ENCODE results near the gene CBR3. TPM values are rescaled to one million over a fixed set of nuclear protein-coding genes. Genes with fewer than 3 reads are reported as not detected.

Gene CBR3
- polyA plus RNA-seq, 1 experiment: 10.2 TPM

- no peak for TF ChIP-seq CTCF (IDR thresholded peaks at IDR 0.05; ENCODE audit: low read depth, low read length)
- Histone ChIP-seq H3K27ac (ENCODE audit: low read depth, low read length) (peak overlapping the region; percentile 61), H3K27me3 (ENCODE audit: control insufficient read depth, insufficient read depth, low read length) (no peaks in the 10 kb centered on the region), H3K4me3 (ENCODE audit: low read depth, low read length) (no peak overlapping the region), H3K9me3 (ENCODE audit: control insufficient read depth, insufficient read depth, low read length) (no peaks in the 10 kb centered on the region)
- no peak for DNase-seq (ENCODE audit: low read depth, low spot score)
- POLR2A ChIA-PET: no interaction called here
- CTCF ChIA-PET: interaction anchor here (0.8 to 3.0 kb wide), 2 partner anchors 9 to 13 kb away, joined by 5 to 22 read pairs; no protein-coding TSS in a partner anchor
Measured at GRCh38 chr21:36149788-36150711, 15.2 kb downstream of the CBR3 start.

- H3K4me3 ChIP-seq (ENCODE audit: low read depth, low read length): peak overlapping the region; percentile 81
- no peak for TF ChIP-seq CTCF (IDR thresholded peaks at IDR 0.05; ENCODE audit: low read depth, low read length)
- H3K27ac ChIP-seq (ENCODE audit: low read depth, low read length): no peak overlapping the region
- ChIA-PET POLR2A (interaction anchor here (0.7 to 1.4 kb wide), 4 partner anchors 20 to 164 kb away, joined by 3 to 5 read pairs (median 5); partner anchors contain the start of gene MORC3), CTCF (interaction anchor here (1.1 to 1.4 kb wide), 2 partner anchors 14 to 15 kb away, joined by 3 to 5 read pairs; no protein-coding TSS in a partner anchor)
- DNase-seq (ENCODE audit: low read depth, low spot score): no peak
- no peaks in the 10 kb centered on the region for H3K27me3 ChIP-seq (ENCODE audit: control insufficient read depth, insufficient read depth, low read length)
- H3K9me3 ChIP-seq (ENCODE audit: control insufficient read depth, insufficient read depth, low read length): no peaks in the 10 kb centered on the region; the same call in 1 of the 2 replicates
Measured at GRCh38 chr21:36155603-36156338, 20.9 kb downstream of the CBR3 start.

DNA sequence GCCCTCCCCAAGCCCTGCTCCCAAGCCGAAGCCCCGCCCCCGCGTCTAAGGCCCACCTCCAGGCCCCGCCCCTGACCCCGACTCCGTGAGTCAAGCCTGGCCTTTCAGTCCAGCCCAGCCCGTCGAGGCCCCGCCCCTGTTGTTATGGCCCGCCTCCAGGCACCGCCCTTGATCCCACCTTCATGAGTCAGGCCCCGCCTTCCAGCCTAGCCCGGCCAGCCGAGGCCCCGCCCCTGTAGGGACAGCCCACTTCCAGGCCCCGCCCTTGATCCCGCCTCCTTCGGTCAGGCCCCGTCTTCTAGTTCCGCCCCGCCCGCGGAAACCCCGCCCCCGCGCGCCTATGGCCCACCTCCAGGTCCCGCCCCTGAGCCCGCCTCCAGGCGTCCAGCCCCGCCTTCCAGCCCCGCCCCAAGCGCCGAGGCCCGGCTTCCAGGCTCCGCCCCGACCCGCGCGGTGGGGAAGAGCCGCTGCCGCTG is 21.5 kb downstream of the CBR3 start:
- Histone ChIP-seq H3K4me3 (ENCODE audit: low read depth, low read length) (peak overlapping the region; percentile 81), H3K27me3 (ENCODE audit: control insufficient read depth, insufficient read depth, low read length) (no peaks in the 10 kb centered on the region), H3K27ac (ENCODE audit: low read depth, low read length) (no peak overlapping the region), H3K9me3 (ENCODE audit: control insufficient read depth, insufficient read depth, low read length) (no peaks in the 10 kb centered on the region; the same call in 1 of the 2 replicates)
- TF ChIP-seq CTCF (IDR thresholded peaks at IDR 0.05; ENCODE audit: low read depth, low read length): no peak
- DNase-seq (ENCODE audit: low read depth, low spot score): peak; percentile 99
- ChIA-PET CTCF (interaction anchor here (1.4 kb wide), 1 partner anchor 16 kb away, joined by 3 read pairs; no protein-coding TSS in a partner anchor), POLR2A (interaction anchor here (0.7 to 1.4 kb wide), 4 partner anchors 21 to 164 kb away, joined by 3 to 5 read pairs (median 5); partner anchors contain the start of gene MORC3)

DNA sequence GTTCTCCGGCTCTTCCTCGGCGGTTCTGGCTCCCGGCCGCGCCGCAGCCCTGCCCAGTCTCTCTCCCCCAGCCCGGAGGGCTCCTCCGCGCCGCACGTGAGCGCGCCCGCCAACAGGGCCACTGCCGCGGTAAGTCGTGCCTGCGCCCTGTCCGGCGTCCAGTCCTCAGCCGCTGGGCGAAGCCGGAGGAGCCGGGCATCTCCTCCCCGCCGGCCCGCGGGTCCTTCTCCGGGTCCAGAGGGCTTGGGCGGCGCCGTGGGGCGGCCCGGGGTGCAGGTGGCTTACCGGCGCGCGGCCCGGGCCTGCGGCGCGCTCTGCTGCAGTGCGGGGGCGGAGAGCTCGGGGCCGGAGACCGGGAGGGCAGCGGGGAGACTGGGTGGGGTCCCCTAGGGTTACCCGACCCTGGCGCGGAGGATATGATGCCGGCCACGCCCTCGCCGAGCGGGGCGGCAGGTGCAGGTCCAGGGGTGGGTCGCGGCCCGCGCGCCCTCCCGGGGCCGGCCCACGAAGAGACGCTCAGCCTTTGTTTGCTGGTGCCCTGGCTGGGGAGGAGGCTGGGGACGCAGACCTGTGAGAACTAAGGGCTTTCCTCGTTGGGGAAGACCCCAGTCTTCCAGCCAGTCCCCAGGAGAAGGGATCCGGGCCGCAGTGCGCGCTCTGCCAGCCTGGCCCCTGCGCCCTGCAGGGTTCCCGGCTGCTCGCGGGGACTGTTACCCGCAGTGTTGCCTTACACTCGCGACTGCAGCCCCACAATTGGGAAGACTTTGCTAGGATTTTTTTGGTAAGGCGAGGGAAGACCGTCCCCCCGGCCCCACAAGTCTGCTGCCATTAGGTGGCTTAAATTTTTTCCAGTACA is 22.2 kb downstream of the CBR3 start, which contains the start of gene DOP1B:
Gene DOP1B (plus strand): TSS at position 10 of the 856 bp plus-strand sequence. CDS start 7,910 bp downstream, outside the sequence.
- TF ChIP-seq CTCF (IDR thresholded peaks at IDR 0.05; ENCODE audit: low read depth, low read length): no peak
- ChIA-PET POLR2A (no interaction called here), CTCF (no interaction called here)
- Histone ChIP-seq H3K4me3 (ENCODE audit: low read depth, low read length) (peak within 1 kb of the TSS; percentile 81), H3K27ac (ENCODE audit: low read depth, low read length) (no peak within 1 kb of the TSS), H3K9me3 (ENCODE audit: control insufficient read depth, insufficient read depth, low read length) (no peaks in the 10 kb centered on the region; the same call in 1 of the 2 replicates), H3K27me3 (ENCODE audit: control insufficient read depth, insufficient read depth, low read length) (no peaks in the 10 kb centered on the region)
- DNase-seq (ENCODE audit: low read depth, low spot score): no peak

Measured in AG04450 (cell line).